ENCODE data around the gene VAC14.

VAC14 gene

DNA sequence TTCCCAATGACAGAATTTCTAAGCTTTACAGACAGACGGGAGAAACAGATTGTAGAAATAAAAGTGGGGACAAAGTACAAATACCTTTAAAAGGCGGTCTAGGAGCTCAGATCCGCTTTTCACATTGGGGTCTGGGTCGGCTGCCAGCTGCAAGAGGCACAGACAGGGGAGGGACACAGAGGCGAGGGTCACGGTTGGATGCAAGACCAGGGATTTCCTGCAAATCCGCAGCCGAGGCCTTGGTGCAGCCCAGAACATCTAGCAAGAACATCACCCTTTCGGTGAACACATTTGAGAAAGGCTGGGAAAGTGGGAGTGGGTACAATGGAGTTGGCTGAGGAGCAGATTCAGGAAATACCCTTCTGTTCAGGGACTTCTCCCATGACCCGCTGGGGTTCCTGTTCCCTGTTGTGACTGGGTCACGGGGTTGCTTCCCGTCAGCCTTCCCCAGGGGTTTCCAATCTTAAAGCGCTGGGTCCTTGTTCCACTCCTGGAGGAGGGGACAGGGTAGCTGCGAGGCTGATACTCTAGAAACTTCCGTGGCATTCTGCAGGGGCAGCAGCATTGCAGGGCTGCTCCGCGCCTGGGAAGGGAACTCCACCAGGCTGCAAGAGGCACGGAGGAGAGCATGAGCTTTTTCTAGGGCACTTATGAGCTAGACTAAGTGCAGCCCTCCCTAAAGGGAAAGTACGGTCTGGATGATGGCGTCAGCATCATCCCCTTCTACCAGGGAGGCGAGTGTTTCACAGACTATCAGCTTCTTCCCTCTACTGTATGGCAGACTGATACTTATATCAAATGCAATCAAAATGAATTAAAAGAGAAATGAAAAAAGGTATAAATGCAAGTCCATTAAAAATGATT lies 16.0 kb downstream of the VAC14 start:
- no peak for DNase-seq

DNA sequence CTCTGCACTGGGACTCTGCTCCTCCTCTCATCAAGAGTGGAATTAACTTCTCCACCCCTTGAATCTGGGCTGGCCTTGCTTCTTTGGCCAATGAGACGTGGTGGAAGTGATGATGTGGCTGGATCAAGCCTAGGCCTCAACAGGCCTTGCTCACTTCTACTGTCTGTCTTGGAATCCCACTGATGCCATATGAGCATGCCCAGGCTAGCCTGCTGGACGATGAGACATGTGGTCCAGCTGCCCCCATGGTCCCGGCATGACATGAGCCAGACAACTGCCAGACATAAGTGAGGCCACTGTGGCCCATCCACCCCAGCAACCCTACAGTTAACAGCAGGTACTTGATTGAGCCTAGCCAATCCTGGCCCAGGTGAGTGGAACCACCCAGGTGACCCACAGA lies 18.7 kb downstream of the VAC14 start:
- DNase-seq, result no peak

DNA sequence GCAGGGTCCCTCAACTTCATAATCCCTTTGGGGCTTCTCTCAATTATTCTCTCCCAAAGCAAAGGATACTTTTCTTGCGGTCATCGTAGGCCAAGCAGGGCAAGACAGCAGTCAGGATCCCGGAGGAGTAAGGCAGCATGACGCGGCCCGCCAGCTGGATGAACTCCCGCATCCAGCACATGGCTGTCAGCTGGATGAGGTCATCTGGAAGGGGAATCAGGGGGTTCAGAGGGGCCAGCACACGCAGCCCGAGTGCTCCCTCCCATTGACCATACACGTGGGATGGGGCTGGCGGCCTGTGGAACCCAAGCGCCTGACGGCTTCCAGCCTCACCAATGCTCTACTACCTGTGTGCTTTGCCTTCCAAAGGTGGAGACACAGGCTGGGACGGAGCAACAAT lies 19.2 kb downstream of the VAC14 start:
- no peak for DNase-seq

DNA sequence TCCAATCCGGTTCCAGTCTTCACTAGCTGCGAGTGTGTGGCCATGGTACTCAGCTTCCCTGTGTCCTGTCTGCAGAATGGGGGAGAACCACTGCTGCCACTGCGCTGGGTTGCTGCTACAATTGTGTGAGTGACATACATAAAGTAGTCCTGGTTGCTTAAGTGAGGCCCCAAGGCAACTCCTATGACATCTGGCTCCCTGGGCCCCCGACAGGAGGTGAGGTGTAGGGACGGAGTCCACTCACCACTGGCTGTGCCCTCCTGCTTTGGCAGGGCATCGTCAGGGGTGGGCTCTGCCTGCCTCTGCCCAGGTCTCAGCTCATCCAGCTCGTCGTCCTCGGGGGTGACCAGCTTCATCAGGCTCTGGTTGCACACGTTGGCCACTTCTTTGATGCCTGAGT lies 20.4 kb downstream of the VAC14 start:
- no peak for DNase-seq

DNA sequence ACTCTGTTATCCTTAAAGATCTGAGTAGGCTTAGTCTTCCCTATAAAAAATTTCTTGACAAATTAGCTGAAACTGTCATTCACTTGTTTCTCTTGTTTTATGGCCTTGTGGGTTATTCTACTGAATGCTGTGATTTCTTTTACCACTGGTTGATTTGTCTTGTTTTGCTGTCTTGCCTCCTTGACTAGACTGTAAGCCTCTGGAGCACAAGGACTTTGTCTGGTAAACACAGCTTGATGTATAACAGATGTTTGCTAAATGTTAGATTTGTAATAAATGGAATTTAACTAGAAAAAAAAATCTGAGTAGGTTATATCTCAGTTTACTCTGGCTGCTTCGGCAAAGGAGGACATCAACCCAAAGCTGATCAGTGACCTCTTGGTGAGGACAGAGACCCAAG lies 21.6 kb downstream of the VAC14 start:
- DNase-seq, result no peak

DNA sequence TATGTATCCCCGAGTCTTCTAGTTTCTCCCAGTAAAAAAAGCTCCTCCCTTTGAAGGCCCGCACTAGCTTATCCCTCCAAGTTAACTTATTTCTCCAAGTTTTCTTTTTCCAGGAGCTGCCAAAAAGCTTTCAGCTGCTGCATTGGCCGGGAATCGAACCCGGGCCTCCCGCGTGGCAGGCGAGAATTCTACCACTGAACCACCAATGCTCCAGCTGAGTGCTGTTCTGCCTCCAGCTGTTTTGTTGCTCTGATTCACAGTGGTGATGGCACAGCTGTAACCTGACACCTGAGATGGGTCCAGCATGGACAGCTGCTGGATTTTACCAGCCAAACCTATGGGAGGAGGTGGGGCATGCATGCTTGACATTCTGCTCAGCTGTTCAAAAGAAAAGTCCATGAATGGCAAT lies 22.1 kb downstream of the VAC14 start:
- DNase-seq, result no peak

DNA sequence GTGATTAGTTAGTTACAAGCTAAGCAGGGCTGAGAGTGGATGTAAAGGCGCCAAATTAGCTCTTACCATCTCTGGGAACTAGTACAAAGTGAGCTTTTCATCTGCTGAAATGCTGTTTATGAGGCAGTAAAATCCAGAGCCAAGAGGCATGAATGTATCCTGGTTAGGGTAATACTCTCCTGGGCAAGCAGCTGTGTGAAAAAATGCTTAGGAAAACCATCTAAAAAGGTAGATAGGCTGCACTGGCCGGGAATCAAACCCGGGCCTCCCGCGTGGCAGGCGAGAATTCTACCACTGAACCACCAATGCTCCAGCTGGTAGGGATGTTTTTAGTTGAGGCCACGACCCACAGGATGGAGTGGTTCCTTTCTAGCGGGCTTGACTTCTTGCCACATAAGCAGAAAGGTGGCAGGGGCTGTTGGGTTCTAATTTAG lies 23.0 kb downstream of the VAC14 start:
- no peak for DNase-seq

DNA sequence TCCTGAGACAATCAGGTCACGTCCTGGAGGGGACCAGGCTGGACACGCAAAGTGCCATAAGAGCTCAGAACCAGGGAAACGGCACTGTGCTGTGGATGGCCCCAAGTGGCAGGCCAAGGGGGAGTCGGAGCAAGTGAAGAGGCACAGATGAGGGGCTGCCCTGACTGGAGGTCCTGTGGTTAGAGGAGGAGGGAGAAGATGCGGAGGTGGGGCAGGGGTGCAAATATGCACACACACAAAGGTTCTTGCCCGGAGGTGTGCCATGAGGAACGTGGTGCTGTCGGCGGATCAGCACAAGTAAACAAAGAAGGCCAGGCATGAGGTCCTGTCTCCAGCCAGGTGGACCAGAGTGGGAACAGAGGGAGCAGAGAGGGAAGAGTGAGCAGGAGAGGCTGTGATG lies 23.5 kb downstream of the VAC14 start:
- no peak for DNase-seq

DNA sequence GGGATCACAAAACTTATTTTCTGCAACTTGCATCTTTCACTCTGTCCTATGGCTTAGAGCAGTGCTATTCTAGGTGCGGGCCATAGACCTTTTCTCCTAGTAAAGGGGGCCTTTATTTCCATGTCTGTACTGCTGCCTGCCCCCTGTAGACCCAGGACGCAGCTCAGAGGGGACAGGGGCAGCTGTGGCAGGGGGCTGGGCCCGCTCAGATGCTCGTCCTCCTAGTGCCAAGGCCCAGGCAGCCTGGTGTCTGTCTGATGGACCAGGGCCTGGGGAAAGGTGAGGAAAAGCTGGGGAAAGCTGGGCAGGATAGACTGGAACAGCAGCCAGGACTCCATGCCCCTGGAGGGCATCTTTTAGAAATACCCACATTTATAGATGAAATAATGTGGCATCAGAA lies 25.6 kb downstream of the VAC14 start:
- no peak for DNase-seq

DNA sequence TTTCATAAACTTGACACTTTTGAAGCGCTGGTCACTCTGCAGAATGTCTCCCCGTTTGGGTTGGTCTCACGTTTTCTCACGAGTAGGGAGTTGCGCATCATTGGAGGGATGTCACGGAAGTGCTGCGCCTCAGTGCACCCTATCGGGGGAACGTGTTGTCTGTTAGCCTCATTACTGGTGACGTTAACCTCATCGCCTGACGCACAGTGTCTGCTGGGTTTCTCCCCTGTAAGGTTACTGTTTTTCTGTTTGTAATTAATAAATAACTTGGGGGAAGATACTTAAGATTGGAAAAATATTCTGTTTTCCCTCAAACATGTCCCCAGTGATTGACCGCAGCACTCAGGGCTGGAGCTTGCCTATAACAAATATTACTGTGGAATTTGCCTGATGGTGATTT lies 26.7 kb downstream of the VAC14 start:
- no peak for DNase-seq

DNA sequence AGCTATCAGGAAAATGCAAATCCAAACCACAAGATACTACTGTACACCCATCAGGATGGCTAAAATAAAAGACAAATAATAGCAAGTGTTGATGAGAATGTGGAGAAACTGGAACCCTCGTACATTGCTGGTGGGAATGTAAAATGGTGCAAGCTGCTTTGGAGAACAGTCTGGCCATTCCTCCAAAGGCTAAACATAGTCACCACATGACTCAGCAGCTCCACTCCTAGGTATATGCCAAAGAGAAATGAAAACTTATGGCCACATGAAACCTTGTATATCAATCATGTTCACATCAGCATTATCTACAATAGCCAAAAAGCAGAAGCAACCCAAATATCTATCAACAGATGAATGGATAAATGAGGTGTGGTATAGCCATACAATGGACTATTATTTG lies 28.5 kb downstream of the VAC14 start:
- no peak for DNase-seq

DNA sequence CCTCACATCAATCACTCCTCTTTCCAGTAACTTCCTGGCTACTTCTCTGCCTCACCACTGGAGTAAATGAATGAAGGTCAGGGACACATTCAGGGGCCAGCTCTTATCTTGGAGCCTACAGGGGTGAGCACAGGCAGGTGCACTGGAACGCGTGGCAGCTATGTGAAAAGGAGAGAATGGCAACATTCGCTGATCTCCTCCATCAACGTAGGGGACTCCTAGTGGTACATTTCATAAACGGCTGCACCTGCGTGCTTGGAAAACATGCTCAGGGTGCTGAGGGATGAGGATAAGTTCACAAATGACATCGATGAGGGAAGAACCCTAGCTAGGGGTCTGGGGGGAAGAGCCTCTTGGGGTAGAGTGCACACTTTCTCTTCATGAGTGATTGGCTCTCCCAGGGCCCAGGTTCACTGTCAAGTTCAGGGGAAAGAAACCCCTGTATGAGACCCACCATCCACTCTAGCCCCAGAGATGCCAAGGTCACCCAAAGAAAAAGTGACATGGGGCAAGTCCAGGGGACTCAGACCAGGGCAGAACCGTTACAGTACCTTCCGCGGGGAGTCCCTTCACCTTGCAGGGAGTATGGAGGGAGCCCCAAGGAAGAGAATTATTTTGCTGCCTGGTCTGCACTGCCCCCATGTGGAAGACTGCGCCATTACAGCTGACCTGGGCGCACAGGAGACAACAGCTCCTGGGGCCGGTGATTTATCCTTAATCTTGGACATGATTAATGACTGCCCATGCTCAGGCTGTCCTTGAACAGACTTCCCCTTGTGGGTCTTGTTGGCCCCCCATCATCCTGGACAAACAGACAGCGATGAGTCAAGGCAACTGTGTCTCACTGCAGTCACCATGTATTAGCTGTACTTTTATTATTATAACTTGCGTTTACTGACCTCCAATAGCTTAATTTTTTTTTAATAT lies 30.1 kb downstream of the VAC14 start:
- no peak for DNase-seq

DNA sequence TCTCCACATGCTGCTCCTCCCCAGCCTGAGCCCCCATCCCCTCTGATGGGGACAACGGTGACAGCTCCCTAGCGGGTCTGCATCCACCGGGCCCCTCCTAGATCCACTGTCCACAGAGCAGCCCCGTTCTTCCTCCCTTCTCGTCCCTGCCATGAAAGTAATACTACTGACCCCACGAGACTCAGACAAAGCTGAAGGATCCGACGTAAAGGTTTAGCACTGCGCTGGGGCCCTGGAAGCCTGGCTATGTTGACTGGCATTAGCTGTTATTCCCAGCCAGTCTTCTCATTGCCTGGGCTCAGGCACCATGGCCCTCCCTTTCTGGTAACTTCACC lies 30.7 kb downstream of the VAC14 start:
- DNase-seq, result no peak

DNA sequence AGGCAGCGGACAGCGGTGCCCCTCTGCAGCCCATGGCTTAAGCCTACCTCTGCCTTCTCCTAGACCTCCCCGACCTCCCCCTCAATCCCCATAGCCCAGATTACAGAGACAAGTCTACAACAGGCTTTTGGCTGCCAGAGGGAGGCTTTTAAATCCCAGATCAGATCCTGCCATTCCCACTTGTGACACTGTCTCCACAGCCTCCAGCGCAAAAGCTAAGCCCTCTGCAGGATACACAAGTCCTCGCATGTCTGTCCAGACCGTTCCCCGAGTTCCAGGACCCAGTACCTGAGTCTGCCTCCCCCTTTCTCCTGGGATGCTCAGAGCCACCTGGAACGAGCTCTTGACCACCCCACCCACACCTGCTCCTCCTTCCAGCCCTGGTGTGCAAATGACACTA lies 31.2 kb downstream of the VAC14 start:
- no peak for DNase-seq

DNA sequence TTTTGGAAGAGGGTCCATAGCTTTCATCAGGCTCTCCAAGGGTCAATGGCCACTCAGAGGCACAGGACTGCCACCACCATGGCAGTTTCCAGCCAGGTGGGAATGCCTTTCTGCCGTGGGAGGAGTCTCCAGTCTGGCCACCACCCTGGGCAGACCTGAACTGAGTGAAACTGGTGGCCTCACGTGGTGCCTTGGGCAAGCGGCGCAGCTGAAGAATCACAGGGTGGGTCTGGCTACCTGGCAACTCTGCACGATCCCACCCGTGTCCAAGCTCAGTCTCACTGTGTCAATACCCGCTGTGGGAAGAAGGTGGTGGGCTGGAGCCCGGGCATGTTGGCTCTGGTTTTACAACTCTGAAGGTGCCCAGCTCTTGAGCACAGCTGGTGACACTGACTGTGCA lies 31.8 kb downstream of the VAC14 start:
- DNase-seq, result no peak

DNA sequence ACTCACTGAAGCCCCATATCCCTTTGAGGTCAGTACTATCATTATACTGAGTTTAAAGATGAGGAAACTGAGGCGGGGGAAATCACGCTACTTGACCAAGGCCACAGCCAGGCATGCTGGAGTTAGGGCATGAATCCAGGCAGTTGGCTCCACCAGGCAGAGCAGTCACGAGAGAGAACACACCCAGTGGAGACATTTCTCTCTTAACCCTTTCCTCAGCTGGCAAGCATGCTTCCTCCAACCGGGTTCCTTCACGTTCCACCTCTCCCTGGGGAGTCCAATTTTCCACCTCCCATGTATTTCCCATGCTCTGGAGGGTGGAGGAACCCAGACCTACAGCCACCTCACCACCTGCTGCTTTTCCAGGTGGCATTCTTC lies 32.8 kb downstream of the VAC14 start:
- DNase-seq, result no peak

DNA sequence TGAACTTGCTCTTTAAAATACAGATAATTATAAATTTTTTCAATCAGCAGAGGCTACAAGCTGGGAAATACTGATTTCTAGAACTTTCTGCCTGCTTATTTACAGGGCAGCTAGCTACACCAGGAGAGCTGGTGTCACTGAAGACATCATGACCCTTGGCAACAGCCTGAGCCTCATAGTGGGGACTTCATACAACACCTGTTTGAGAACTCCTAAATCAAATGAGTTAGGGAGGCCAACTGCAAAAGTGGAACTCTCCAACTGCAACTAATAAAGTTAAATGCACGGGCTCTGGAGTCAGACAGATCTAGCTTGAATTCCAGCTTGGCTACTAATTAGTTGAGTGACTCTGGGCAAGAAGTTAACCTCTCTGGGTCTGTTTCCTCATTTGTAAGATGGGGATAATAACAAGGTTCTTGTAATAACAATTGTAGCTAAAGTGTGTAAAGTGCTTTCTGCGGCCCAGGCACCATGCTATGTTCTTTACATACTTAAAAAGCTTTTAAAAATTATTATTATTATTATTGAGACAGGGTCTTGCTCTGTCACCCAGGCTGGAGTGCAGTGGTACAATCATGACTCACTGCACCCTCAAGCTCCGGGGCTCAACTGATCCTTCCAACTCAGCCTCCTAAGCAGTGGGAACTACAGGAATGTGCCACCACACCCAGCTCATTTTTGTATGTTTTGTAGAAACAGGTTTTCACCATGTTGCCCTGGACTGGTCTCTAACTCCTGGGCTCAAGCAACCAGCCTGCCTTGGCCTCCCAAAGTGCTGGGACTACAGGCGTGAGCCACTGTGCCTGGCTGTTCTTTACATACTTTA lies 33.4 kb downstream of the VAC14 start:
- no peak for DNase-seq

DNA sequence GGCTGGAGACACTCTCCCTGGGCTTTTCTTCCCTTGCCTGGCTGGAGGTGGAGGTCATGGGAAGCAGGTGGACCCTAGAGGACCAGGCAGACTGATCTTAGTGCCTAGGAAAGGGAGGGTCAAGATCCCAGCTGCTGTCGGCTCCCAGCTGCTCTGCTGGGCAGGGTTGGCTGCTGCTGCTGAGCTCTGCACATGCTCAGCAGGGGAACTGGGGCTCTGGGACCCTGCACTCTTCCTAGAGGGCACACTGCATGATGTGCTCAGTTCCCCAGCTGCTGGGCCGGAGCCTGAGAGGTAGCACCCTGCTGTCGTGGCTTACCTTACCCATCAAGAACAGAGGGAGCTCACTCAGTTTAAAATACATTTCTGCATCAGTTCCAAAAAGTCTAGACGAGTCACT lies 34.3 kb downstream of the VAC14 start:
- no peak for DNase-seq

DNA sequence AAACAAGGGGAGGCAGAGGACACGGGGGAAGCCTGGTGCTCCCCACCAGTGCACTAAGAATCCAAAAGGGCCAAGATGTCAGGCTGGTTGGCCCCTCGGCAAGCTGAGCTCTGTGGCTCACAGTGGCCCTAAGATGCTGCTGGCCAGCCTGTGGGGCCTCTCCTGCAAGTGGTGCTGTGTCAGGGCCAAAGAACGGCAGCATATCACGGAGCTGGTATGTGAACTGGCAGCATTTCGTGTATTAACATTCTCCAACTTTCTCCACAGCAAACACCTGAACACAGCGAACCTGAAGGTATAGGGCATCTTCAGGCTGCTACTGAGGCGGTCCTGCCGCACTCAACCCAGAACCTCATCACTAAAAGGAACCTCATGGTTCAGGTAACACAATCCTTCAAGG lies 34.8 kb downstream of the VAC14 start:
- no peak for DNase-seq

DNA sequence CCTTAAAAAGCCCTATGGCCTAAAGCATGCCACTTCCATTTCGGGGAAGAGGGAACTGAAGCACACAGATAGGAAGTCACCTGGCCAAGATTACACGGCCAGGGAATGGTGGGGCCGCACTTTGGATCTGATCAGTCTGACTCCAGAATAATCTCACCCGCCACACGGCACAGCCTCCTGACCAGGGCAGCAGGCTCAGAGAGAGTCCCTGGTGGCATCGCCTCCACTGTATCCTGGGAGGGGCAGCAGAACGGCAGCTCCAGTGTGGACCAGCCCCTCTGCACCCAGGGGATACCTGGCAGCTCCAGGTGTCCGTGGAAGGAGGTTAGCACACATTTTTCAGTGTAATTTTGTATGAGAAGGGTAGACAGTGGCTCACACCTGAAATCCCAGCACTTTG lies 35.5 kb downstream of the VAC14 start:
- DNase-seq, result no peak

DNA sequence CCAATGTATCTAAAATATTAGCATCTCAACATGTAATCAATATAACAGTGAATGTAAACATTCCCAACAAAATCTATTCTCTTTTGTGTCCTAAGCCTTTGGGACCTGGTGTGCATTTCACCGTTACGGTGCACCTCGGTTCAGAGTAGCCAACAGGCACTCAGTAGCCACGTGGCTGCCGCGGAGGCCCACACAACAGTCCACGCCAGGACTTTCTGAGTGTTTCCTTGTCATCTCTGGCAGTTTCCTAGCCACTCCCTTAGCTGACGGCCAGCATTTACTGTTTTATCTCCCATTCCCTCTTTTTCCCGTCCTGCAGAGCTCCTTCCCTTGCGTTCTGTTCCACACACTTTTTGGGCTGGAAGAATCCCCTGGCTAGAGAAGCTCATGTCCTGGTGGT lies 36.3 kb downstream of the VAC14 start:
- DNase-seq, result no peak

DNA sequence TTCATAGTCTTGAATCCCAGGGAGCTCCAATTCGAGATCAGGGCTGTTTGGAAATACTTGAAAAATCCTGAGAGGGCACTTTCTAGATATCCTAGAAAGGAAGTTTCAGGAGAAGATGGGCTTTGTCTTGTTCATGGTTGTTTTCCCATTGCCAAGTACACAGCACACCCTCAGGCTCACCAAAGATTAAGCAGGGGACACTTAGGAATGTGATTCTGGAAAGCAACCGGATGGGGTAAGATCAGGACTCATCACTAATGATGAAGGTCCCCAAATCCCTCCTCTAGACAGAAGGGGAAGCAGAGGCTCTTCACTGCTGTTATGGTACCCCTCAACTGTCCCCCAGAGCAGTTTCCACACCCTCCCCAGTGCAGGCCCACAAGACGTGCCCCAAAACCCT lies 40.7 kb downstream of the VAC14 start:
- no peak for DNase-seq

DNA sequence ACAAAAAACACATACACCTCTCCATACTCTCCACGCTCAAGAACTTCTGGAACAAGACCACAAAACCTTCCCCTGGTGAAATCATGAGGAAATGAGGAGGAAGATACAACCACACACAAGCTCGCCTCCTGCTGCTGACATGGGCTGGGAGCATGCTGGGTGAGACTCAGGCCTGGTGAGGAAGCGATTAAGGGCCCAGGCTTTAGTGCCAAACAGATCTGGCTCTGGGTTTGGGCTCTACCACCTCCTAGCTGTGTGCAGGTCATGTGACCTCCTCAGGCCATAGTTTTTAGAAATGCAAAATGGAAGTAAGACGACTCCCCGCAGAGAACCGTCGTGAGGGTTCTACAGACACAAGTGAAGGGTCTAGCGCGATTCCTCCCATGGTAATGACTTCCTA lies 41.3 kb downstream of the VAC14 start:
- DNase-seq, result no peak

DNA sequence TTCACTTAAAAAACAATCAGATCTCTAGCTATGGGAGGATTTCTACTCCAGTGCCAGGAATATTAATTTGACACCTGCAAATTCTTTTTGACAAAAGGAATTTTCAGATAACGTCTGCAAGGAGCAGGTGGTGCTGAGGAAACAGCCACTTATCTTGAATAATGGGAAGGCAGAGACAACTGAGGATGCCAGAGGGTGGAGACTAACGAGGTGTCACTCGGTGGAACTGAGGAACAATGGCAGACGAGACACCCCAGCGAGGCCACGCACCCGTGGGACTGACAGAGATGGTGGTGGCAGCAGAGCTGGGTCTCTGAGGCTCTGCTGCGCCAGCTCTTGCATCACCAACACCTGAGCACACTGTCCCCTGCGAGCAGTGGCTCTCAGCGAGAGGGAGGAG lies 42.2 kb downstream of the VAC14 start:
- no peak for DNase-seq

Data from GF-D8 (cell line).